Suprapubic skin (tissue), 4 donors: ENCODE results near the gene CYB5D1. TPM values are rescaled to one million over a fixed set of nuclear protein-coding genes. Genes with fewer than 3 reads are reported as not detected.

Experiments used
- DNase-seq, 2 donors: peaks; one replicate each; pipeline ENCODE4 v3.0.0-alpha.2; 2019; ENCODE audit warnings: low spot score in 2 of 2
- H3K27ac ChIP-seq: fragments of 200-600 bp; sonication (generic); one replicate; pipeline ENCODE4 v1.5.1; 2019
- H3K27me3 ChIP-seq: fragments of 200-600 bp; sonication (generic); one replicate; pipeline ENCODE4 v1.5.1; 2019
- H3K36me3 ChIP-seq: fragments of 200-600 bp; sonication (generic); one replicate; pipeline ENCODE4 v1.5.1; 2019
- H3K4me1 ChIP-seq: fragments of 200-600 bp; sonication (generic); one replicate; pipeline ENCODE4 v1.5.1; 2019
- H3K4me3 ChIP-seq: fragments of 200-600 bp; sonication (generic); one replicate; pipeline ENCODE4 v1.5.1; 2019; ENCODE audit warnings: mild to moderate bottlenecking
- H3K9me3 ChIP-seq: fragments of 200-600 bp; sonication (generic); one replicate; pipeline ENCODE4 v1.5.1; 2019
- CTCF ChIP-seq, 2 donors: fragments of 200-600 bp in 1 of 2; fragments of 450-650 bp in 1 of 2; sonication (generic) in 1 of 2; IDR thresholded peaks; one replicate each; pipeline ENCODE4 v1.5.1; 2016 to 2019; ENCODE audit warnings: antibody characterized with exemption in 2 of 2, mild to moderate bottlenecking in 1 of 2, moderate library complexity in 1 of 2
- EP300 ChIP-seq: sonication (generic); formaldehyde crosslinking; IDR thresholded peaks from one replicate; pipeline ENCODE4 v1.6.1; 2017; ENCODE audit warnings: antibody characterized with exemption
- POLR2A ChIP-seq, 2 donors: fragments of 450-650 bp; IDR thresholded peaks; one replicate each; pipeline ENCODE4 v1.6.1; 2017; ENCODE audit warnings: antibody characterized with exemption in 2 of 2, mild to moderate bottlenecking in 2 of 2, moderate library complexity in 2 of 2
- POLR2AphosphoS5 ChIP-seq, 3 donors: sonication (generic); formaldehyde crosslinking; IDR thresholded peaks; one replicate each; pipeline ENCODE4 v1.6.1; 2017; ENCODE audit warnings: antibody characterized with exemption in 3 of 3
- whole genome bisulfite sequencing: methylation state at CpG from one replicate; pipeline ENCODE4 v1.1.5; 2018; 5-methylcytosine and 5-hydroxymethylcytosine counted together
- total RNA-seq, 4 donors: library from RNA; depleted of rRNA; stranded (reverse); fragments of >200 nt; gene quantifications; one replicate each; pipeline ENCODE4 v1.1.0, GENCODE V29; 2016

Gene CYB5D1
- total RNA-seq, 4 donors from 2014 or later = 7.1 to 10.8 (median 9.8) TPM

DNA sequence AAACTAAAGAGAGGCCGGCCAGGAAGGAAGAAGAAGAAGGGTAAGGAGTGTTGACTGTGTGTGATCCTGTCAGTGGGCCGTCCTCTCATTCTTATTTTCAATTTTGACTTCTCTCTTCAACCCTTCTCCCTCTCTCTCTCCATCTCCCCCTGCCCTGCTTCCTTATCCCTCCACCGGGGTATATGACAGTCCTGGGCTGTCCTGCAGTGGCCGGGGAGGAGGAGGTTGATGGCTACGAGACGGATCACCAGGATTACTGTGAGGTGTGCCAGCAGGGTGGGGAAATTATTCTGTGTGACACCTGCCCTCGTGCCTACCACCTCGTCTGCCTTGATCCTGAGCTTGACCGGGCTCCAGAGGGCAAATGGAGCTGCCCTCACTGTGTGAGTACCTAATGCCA is 36.4 kb downstream of the CYB5D1 start:
- DNase-seq = peak in 1 of 2 donors; percentile 67
- H3K27me3 ChIP-seq = no peaks in the 10 kb centered on the region
- H3K4me3 ChIP-seq = no peak overlapping the region
- peaks cover 14% of the 10 kb centered on the region for H3K4me1 ChIP-seq
- no peaks in the 10 kb centered on the region for H3K9me3 ChIP-seq
- WGBS = 93% methylated on average over 9 of the region's 9 CpGs
- no peak for TF ChIP-seq CTCF (IDR thresholded peaks at IDR 0.05)
- TF ChIP-seq POLR2A (IDR thresholded peaks at IDR 0.05) = no peak
- TF ChIP-seq POLR2AphosphoS5 (IDR thresholded peaks at IDR 0.05) = no peak
- no peak for TF ChIP-seq EP300
- H3K27ac ChIP-seq = no peak overlapping the region
- peaks cover 72% of the 10 kb centered on the region for H3K36me3 ChIP-seq

- Histone ChIP-seq H3K4me1 (peaks cover 8% of the 10 kb centered on the region), H3K27ac (no peak overlapping the region), H3K4me3 (no peak overlapping the region), H3K9me3 (no peaks in the 10 kb centered on the region), H3K27me3 (no peaks in the 10 kb centered on the region), H3K36me3 (peaks cover 78% of the 10 kb centered on the region)
- DNase-seq = no peak
- TF ChIP-seq POLR2AphosphoS5 (IDR thresholded peaks at IDR 0.05) (no peak), CTCF (IDR thresholded peaks at IDR 0.05) (no peak), POLR2A (IDR thresholded peaks at IDR 0.05) (no peak), EP300 (no peak)
- WGBS = 85% methylated on average over 8 of the region's 8 CpGs
Measured at GRCh38 chr17:7894866-7895265, 37.1 kb downstream of the CYB5D1 start.

GRCh38 chr17:7897090-7897489 is 39.3 kb downstream of the CYB5D1 start:
- H3K4me3 ChIP-seq = no peak overlapping the region
- DNase-seq = no peak
- TF ChIP-seq EP300 = no peak
- TF ChIP-seq POLR2AphosphoS5 (IDR thresholded peaks at IDR 0.05) = no peak
- TF ChIP-seq CTCF (IDR thresholded peaks at IDR 0.05) = no peak
- TF ChIP-seq POLR2A (IDR thresholded peaks at IDR 0.05) = no peak
- no peaks in the 10 kb centered on the region for H3K9me3 ChIP-seq
- no peak overlapping the region for H3K27ac ChIP-seq
- H3K36me3 ChIP-seq = peaks cover 83% of the 10 kb centered on the region
- H3K4me1 ChIP-seq = peaks cover 4% of the 10 kb centered on the region
- 90% methylated on average over 13 of the region's 13 CpGs for WGBS
- no peaks in the 10 kb centered on the region for H3K27me3 ChIP-seq

DNA sequence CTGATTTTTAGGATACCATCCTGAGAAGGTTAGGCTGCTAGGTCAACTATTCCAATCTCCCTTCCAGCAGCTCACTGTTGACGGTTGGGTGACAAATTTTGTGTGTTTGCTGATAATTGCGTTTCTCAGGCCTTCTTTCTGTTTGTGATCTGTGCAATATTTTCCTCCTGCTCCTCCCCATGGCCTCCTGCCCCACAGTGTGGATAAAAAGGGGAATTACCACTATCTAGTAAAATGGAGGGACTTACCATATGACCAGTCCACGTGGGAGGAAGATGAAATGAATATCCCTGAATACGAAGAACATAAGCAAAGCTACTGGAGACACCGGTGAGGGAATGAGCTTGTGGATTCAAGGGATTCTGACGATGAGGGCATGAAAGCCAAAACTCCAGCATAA is 40.0 kb downstream of the CYB5D1 start:
- peaks cover 89% of the 10 kb centered on the region for H3K36me3 ChIP-seq
- TF ChIP-seq POLR2AphosphoS5 (IDR thresholded peaks at IDR 0.05) = no peak
- TF ChIP-seq CTCF (IDR thresholded peaks at IDR 0.05) = peak in 1 of 2 donors; percentile 42
- no peak overlapping the region for H3K27ac ChIP-seq
- no peaks in the 10 kb centered on the region for H3K9me3 ChIP-seq
- no peak for DNase-seq
- H3K4me3 ChIP-seq = no peak overlapping the region
- H3K27me3 ChIP-seq = no peaks in the 10 kb centered on the region
- 43% methylated on average over 6 of the region's 6 CpGs for WGBS
- peaks cover 4% of the 10 kb centered on the region for H3K4me1 ChIP-seq

GRCh38 chr17:7903154-7904103 is 45.6 kb downstream of the CYB5D1 start:
- Histone ChIP-seq H3K27ac (no peak overlapping the region), H3K9me3 (no peaks in the 10 kb centered on the region), H3K4me3 (no peak overlapping the region), H3K4me1 (no peaks in the 10 kb centered on the region), H3K27me3 (no peaks in the 10 kb centered on the region), H3K36me3 (peaks cover 98% of the 10 kb centered on the region)
- TF ChIP-seq EP300 (no peak), POLR2AphosphoS5 (IDR thresholded peaks at IDR 0.05) (no peak), POLR2A (IDR thresholded peaks at IDR 0.05) (no peak), CTCF (IDR thresholded peaks at IDR 0.05) (no peak)
- peak in 1 of 2 donors; percentile 36 for DNase-seq
- 78% methylated on average over 22 of the region's 22 CpGs for WGBS
